Erythroblast (primary cell): Measurements from ENCODE around the gene FGD6.

Experiments
- GATA1 ChIP-seq: IDR thresholded peaks from 2 replicates; pipeline ENCODE4 v1.6.1; 2011; ENCODE audit warnings: low read depth, mild to moderate bottlenecking, control low read depth, low read length, moderate library complexity
- POLR2A ChIP-seq: IDR thresholded peaks from 2 replicates; pipeline ENCODE4 v1.6.1; 2011; ENCODE audit warnings: mild to moderate bottlenecking, low read length

DNA sequence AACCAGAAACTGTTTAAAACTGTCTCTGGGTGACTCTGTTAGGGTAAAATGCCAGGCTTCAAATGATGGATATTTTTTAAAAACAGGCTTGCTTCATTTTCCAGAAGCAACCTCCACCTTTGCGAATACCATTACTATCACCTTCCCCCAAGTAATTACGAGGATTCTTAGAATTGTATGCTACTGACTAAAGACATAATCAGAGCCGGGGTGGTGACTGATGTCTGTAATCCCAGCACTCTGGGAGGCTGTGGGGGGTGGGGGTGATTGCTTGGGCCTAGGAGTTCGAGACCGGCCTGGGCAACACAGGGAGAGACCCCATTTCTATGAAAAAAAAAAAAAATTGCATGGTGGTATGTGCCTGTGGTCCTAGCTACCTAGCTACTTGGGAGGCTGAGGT is 38.3 kb downstream of the FGD6 start:
- TF ChIP-seq POLR2A (no peak), GATA1 (no peak)
